T-cell (primary cell): Measurements from ENCODE around the gene ATP2A2. TPM values are rescaled to one million over a fixed set of nuclear protein-coding genes. Genes with fewer than 3 reads are reported as not detected.
A peak's percentile ranks its signal among the peaks of the same experiment; 100 is the strongest.
"Not testable (repeated sequence)": the region's sequence is repeated elsewhere in the genome, so short reads cannot be mapped to it uniquely, and the experiment has no call there.

ENCODE experiments used
- ATAC-seq, 4 experiments: fragments of 200-7000 bp in 3 of 4; fragments of 150-1000 bp in 1 of 4; cut with Tn5 transposase; replicated peaks in 1 of 4; 1 replicate in 3 of 4; 2 replicates in 1 of 4; pipeline ENCODE4 v1.10.0; 2021; ENCODE audit warnings: moderate library complexity in 3 of 4, mild to moderate bottlenecking in 2 of 4, moderate number of reproducible peaks in 1 of 4
- CTCF ChIA-PET, 2 donors: fragments of 300-600 bp; sonication (Branson Sonifier 250); formaldehyde crosslinking; loops; one replicate each; lab custom pipeline; 2022; ENCODE audit warnings: antibody characterized with exemption in 2 of 2; lab: Charles Lee
- POLR2A ChIA-PET, 2 donors: fragments of 300-600 bp; sonication (Branson Sonifier 250); formaldehyde crosslinking; loops; one replicate each; lab custom pipeline; 2022; ENCODE audit warnings: antibody characterized with exemption in 2 of 2; lab: Charles Lee
- DNase-seq, 35 experiments: peaks; one replicate each; pipeline versions ENCODE4 v3.0.0 to v3.0.0-alpha.2; 2013 to 2023
- H3K27ac ChIP-seq: one replicate; pipeline ENCODE4 v1.5.1; 2013; ENCODE audit warnings: low read length
- H3K27me3 ChIP-seq, 2 experiments: replicated peaks in 1 of 2; 1 replicate in 1 of 2; 2 replicates in 1 of 2; pipeline versions ENCODE4 v1.6.1 to v1.7.0; 2013; ENCODE audit warnings: low read length in 1 of 2, mixed read lengths in 1 of 2; ENCODE audit not compliant: control insufficient read depth in 2 of 2, insufficient read depth in 2 of 2; ENCODE audit errors: extremely low read depth in 1 of 2
- H3K36me3 ChIP-seq, 2 donors: 1 replicate in 1 of 2; 2 replicates in 1 of 2; pipeline versions ENCODE4 v1.6.1 to v1.7.0; 2013; ENCODE audit warnings: low read length in 1 of 2; ENCODE audit not compliant: control insufficient read depth in 2 of 2, insufficient read depth in 1 of 2; ENCODE audit errors: extremely low read depth in 1 of 2
- H3K4me1 ChIP-seq, 2 experiments: 1 replicate in 1 of 2; 2 replicates in 1 of 2; pipeline versions ENCODE4 v1.6.1 to v1.7.0; 2013; ENCODE audit warnings: low read length in 2 of 2, mixed read lengths in 1 of 2; ENCODE audit not compliant: insufficient read depth in 2 of 2, control insufficient read depth in 1 of 2; ENCODE audit errors: extremely low read depth in 1 of 2
- H3K4me3 ChIP-seq, 2 donors: 1 replicate in 1 of 2; 2 replicates in 1 of 2; pipeline versions ENCODE4 v1.5.1 to v1.7.0; 2013; ENCODE audit warnings: mild to moderate bottlenecking in 2 of 2, low read length in 1 of 2, moderate library complexity in 1 of 2; ENCODE audit not compliant: control insufficient read depth in 1 of 2; ENCODE audit errors: extremely low read depth in 1 of 2
- H3K9me3 ChIP-seq: 2 replicates; pipeline ENCODE4 v1.7.0; 2013
- H3K27ac Mint-ChIP-seq, 2 donors: one replicate each; pipeline ENCODE4 v1.8.0; 2020 to 2021; ENCODE audit warnings: mild to moderate bottlenecking in 2 of 2, mixed read lengths in 2 of 2
- H3K27me3 Mint-ChIP-seq, 2 donors: one replicate each; pipeline ENCODE4 v1.8.0; 2021 to 2022; ENCODE audit warnings: mixed read lengths in 2 of 2
- H3K36me3 Mint-ChIP-seq: one replicate; pipeline ENCODE4 v1.8.0; 2021; ENCODE audit warnings: mixed read lengths
- H3K4me1 Mint-ChIP-seq, 3 donors: one replicate each; pipeline ENCODE4 v1.8.0; 2020 to 2022; ENCODE audit warnings: mixed read lengths in 3 of 3, mild to moderate bottlenecking in 1 of 3
- H3K4me3 Mint-ChIP-seq, 3 donors: one replicate each; pipeline ENCODE4 v1.8.0; 2020 to 2022; ENCODE audit warnings: mild to moderate bottlenecking in 3 of 3, mixed read lengths in 3 of 3, moderate library complexity in 3 of 3
- H3K9me3 Mint-ChIP-seq, 3 donors: one replicate each; pipeline ENCODE4 v1.8.0; 2020 to 2022; ENCODE audit warnings: mixed read lengths in 3 of 3
- WGBS: methylation state at CpG from one replicate; pipeline ENCODE4 v1.1.5; 2013; ENCODE audit warnings: missing lambda C conversion rate; ENCODE audit not compliant: insufficient coverage; 5-methylcytosine and 5-hydroxymethylcytosine counted together
- total RNA-seq, 35 experiments: library from RNA in 6 of 35; stranded (reverse) in 6 of 35; fragments of 120-200 nt in 1 of 35; gene quantifications; one replicate each; pipeline versions ENCODE4 v1.2.1 to v1.2.4 and lab custom pipeline; 2013 to 2026

Gene ATP2A2
- total RNA-seq, 5 donors from 2014 or later (not counting 1 experiment from before 2014, with no cell fraction given) = 82.0 to 88.2 (median 82.8) TPM

DNA sequence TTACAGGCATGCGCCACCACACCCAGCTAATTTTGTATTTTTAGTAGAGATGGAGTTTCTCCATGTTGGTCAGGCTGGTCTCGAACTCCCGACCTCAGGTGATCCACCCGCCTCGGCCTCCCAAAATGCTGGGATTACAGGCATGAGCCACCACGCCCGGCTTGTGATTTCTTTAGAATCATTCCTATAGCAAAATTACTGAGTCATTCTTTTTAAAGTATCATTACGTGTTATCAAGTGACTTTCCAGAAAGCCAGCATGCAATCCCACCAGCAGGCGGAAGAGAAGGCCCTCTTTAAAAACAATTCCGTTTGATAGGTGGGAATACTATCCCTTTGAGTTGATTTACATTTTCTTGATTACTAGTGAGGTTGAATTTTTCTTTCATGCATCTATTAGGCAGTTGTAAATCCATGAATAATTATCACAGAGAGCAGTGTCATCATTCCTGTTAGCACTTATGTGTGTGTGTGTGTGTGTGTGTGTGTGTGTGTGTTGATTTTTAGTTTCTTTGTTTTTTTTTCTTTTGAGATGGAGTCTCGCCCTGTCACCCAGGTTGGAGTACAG is 25.1 kb upstream of the ATP2A2 start:
- 94% methylated on average over 2 of the region's 11 CpGs for WGBS
- H3K9me3 ChIP-seq, ATAC-seq, H3K4me3 ChIP-seq, DNase-seq, H3K27ac ChIP-seq, H3K4me1 ChIP-seq, CTCF ChIA-PET, H3K36me3 ChIP-seq, H3K36me3 Mint-ChIP-seq, H3K4me3 Mint-ChIP-seq, H3K9me3 Mint-ChIP-seq, H3K4me1 Mint-ChIP-seq, POLR2A ChIA-PET, H3K27ac Mint-ChIP-seq, H3K27me3 Mint-ChIP-seq: not testable (repeated sequence)
- H3K27me3 ChIP-seq = peaks cover 0 to 11% of the 10 kb centered on the region in 2 experiments

DNA sequence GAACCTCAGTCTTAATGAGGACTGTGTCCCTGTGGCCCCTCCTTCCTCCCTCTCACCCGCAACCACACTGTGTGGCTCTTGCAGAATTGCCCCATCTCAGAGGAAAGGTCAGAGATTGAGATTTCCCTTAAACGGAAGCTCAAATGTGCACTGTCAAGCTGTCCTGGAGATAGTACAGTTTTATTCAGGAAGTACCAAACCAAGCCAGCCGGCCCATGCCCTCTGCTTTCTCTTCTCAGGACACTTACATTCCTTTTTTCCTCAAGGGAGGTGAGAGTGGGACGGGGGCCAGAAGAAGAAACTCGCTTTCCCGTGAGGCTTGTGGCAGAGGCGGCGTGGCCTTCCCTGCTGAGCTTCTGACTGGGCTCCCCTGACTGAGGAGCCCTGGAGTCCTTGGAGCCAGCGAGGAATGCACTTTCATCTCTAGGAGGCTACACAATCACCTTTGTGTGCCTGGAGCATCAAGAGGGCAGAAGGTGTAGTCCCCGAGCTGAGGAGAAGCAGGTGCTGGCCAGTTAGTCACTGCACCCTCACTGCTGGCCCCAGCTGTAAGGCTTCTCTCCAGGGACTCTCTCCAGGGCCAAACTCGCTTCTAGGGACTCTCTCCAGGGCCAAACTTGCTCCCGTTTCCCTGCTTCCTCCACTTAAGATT is 24.1 kb upstream of the ATP2A2 start:
- POLR2A ChIA-PET = no interaction called here
- WGBS = 80% methylated on average over 7 of the region's 12 CpGs
- Mint-ChIP-seq H3K27ac (no peak overlapping the region), H3K9me3 (no peaks in the 10 kb centered on the region), H3K4me3 (no peak overlapping the region), H3K27me3 (no peaks in the 10 kb centered on the region), H3K4me1 (no peaks in the 10 kb centered on the region), H3K36me3 (no peaks in the 10 kb centered on the region)
- ATAC-seq (no peak), DNase-seq (peak in 2 of 35 experiments; percentile 6 to 11)
- Histone ChIP-seq H3K27me3 (peaks cover 0 to 11% of the 10 kb centered on the region in 2 experiments), H3K4me3 (no peak overlapping the region), H3K9me3 (no peaks in the 10 kb centered on the region), H3K4me1 (no peaks in the 10 kb centered on the region), H3K27ac (no peak overlapping the region), H3K36me3 (no peaks in the 10 kb centered on the region)
- CTCF ChIA-PET = interaction anchor here in 1 of 2 donors (0.7 kb wide), 1 partner anchor 58 kb away, joined by 3 read pairs; no protein-coding TSS in a partner anchor

DNA sequence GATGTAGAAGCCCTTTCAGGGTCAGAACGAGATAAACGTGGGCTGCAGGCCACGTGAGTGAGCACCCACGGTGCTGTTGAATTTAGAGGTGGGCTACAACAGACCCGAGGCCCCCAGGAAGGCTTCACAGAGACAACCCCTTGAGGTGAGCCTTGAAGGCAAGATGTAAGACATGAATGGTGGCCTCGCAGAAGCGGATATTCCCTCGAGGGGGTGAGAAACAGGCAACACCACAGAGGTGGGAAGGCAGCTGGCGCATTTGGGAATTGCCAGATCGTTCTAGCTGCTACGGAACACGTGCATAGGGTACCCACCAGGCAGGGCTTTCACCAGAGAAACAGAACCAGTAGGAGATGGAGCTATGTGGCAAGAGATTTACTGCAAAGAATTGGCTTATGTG is 22.6 kb upstream of the ATP2A2 start:
- DNase-seq (no peak), ATAC-seq (no peak)
- H3K4me3 ChIP-seq = no peak overlapping the region
- H3K27me3 ChIP-seq = peaks cover 0 to 8% of the 10 kb centered on the region in 2 experiments
- WGBS = 87% methylated on average over 12 of the region's 12 CpGs
- H3K27ac ChIP-seq = no peak overlapping the region
- no peak overlapping the region for H3K27ac Mint-ChIP-seq
- no peak overlapping the region for H3K4me3 Mint-ChIP-seq
- no peaks in the 10 kb centered on the region for H3K36me3 Mint-ChIP-seq
- POLR2A ChIA-PET = interaction anchor here in 1 of 2 donors (0.6 kb wide), 1 partner anchor 60 kb away, joined by 3 read pairs; no protein-coding TSS in a partner anchor
- H3K9me3 ChIP-seq = no peaks in the 10 kb centered on the region
- H3K9me3 Mint-ChIP-seq = no peaks in the 10 kb centered on the region
- no peaks in the 10 kb centered on the region for H3K4me1 Mint-ChIP-seq
- H3K4me1 ChIP-seq = no peaks in the 10 kb centered on the region
- CTCF ChIA-PET = no interaction called here
- H3K27me3 Mint-ChIP-seq = no peaks in the 10 kb centered on the region
- no peaks in the 10 kb centered on the region for H3K36me3 ChIP-seq

DNA sequence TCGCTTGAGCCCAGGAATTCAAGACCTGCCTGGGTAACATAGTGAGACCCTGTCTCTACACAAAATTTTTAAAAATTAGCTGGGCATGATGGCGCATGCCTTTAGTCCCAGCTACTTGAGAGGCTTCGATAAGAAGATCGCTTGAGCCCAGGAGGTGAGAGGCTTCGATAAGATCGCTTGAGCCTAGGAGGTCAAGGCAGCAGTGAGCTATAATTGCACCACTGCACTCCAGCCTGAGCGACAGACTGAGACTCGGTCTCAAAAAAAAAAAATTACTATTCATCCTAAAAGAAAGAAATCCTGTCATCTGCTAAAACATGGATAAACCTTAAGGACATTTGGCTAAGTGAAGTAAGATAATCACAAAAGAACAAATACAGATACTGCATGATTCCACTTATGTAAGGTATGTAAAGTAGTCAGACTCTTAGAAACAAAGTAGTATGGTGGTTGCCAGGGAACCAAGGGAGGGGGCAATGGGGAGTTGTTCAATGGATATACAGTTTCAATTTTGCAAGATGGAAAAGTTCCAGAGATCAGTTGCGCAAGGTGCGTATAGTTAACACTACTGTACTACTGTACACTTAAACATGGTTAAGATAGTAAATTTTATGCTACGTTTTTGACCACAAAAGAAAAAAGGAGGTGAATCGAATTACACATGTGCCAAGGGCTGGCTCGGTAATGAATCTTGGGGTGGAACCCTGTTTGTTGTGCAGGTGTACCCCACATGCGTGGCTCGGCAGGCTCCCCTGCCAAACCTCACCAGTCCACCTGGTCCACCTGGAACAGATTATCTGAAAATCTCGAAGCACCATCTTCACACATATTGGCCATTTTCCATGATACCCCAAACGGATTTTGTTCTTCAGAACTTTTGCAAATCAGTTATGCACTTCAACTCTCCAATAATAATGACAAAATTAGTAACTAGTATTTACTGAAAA is 18.3 kb upstream of the ATP2A2 start:
- Histone ChIP-seq H3K4me3 (no peak overlapping the region), H3K27me3 (peaks cover 0 to 9% of the 10 kb centered on the region in 2 experiments), H3K4me1 (no peaks in the 10 kb centered on the region), H3K27ac (no peak overlapping the region), H3K36me3 (no peaks in the 10 kb centered on the region), H3K9me3 (no peaks in the 10 kb centered on the region)
- 94% methylated on average over 7 of the region's 17 CpGs for WGBS
- Mint-ChIP-seq H3K4me3 (no peak overlapping the region), H3K27me3 (peaks cover 0 to 1% of the 10 kb centered on the region in 2 donors), H3K4me1 (no peaks in the 10 kb centered on the region), H3K9me3 (no peaks in the 10 kb centered on the region), H3K27ac (no peak overlapping the region), H3K36me3 (no peaks in the 10 kb centered on the region)
- no peak for DNase-seq
- ChIA-PET POLR2A (interaction anchor here in 1 of 2 donors (0.7 kb wide), 1 partner anchor 1608 kb away, joined by 4 read pairs; no protein-coding TSS in a partner anchor), CTCF (no interaction called here)
- ATAC-seq = no peak

DNA sequence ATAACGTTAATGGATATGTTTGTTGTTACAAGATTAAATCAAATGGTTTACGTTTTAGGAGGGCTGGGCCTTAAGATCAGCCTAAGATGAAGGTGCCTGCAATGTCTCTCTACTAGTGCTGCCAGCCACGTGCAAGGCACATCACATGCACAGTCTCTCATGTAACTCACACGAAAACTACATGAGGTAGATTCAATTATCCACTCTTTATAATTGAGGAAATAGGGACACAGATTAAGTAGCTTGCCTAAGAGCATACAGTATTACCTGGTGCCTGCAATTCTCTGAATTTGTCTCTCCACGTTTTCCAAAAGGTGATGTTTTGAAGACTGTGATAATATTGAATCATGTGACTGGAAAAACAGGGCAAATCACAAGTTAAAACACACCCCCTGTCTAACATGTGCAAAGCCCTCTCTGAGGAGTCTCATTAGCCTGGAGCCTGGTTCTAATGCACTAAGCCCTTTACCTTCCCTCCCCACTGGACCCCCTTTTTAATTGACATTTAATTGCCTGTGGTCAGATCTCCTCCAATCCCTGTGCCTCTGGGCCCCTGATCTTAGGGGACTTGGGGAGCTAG is 14.6 kb upstream of the ATP2A2 start:
- H3K9me3 ChIP-seq = no peaks in the 10 kb centered on the region
- ATAC-seq = no peak
- H3K36me3 ChIP-seq = no peaks in the 10 kb centered on the region
- H3K27ac ChIP-seq = no peak overlapping the region
- no peaks in the 10 kb centered on the region for H3K4me1 ChIP-seq
- no peak for DNase-seq
- WGBS = 100% methylated on average over 1 of the region's 5 CpGs
- POLR2A ChIA-PET = no interaction called here
- CTCF ChIA-PET = interaction anchor here in 1 of 2 donors (0.5 kb wide), 1 partner anchor 526 kb away, joined by 3 read pairs; no protein-coding TSS in a partner anchor
- no peaks in the 10 kb centered on the region for H3K9me3 Mint-ChIP-seq
- no peaks in the 10 kb centered on the region for H3K4me1 Mint-ChIP-seq
- no peak overlapping the region for H3K4me3 ChIP-seq
- no peaks in the 10 kb centered on the region for H3K36me3 Mint-ChIP-seq
- no peak overlapping the region for H3K4me3 Mint-ChIP-seq
- H3K27me3 ChIP-seq = peaks cover 0 to 23% of the 10 kb centered on the region in 2 experiments
- peaks cover 6 to 17% of the 10 kb centered on the region in 2 donors for H3K27me3 Mint-ChIP-seq
- H3K27ac Mint-ChIP-seq = no peak overlapping the region
